SK-N-SH treated with all-trans-retinoic acid at 6 μM for 48 hours (cell line): ENCODE measurements around the gene KDM4B.

Source experiments
- PATZ1 ChIP-seq: fragments of 250-450 bp; sonication (Bioruptor Pico); IDR thresholded peaks from 2 replicates; pipeline ENCODE4 v1.8.0; 2020; ENCODE audit warnings: mild to moderate bottlenecking, moderate library complexity, borderline replicate concordance
- PPARA ChIP-seq: fragments of 250-450 bp; sonication (Bioruptor Pico); IDR thresholded peaks from 2 replicates; pipeline ENCODE4 v1.5.0; 2020; ENCODE audit warnings: mild to moderate bottlenecking, borderline replicate concordance
- RARB ChIP-seq: fragments of 250-450 bp; sonication (Bioruptor Pico); IDR thresholded peaks from 2 replicates; pipeline ENCODE4 v1.8.0; 2021; ENCODE audit warnings: mild to moderate bottlenecking, moderate library complexity
- ZNF70 ChIP-seq: fragments of 450-650 bp; formaldehyde crosslinking; IDR thresholded peaks from 2 replicates; pipeline ENCODE4 v1.5.0; 2020; ENCODE audit warnings: mild to moderate bottlenecking, moderate library complexity

- no peak for TF ChIP-seq RARB (CRISPR knock-in tag)
- no peak for TF ChIP-seq PATZ1 (CRISPR knock-in tag)
- TF ChIP-seq PPARA (CRISPR knock-in tag), result no peak
- no peak for TF ChIP-seq ZNF70
Measured at GRCh38 chr19:5118026-5118425, 149.1 kb downstream of the KDM4B start.
